SK-N-SH (cell line): ENCODE data around the gene NPHS1. TPM values are rescaled to one million over a fixed set of nuclear protein-coding genes. Genes with fewer than 3 reads are reported as not detected.

Source experiments
- CTCF ChIA-PET: fragments of 300-600, 350-600 bp; formaldehyde crosslinking; extraction: SDS; loops from one replicate; lab custom pipeline; 2021; lab: Yijun Ruan, JAX
- POLR2A ChIA-PET: fragments of 350-600 bp; sonication (Branson Sonifier 250); formaldehyde crosslinking; extraction: SDS; loops from one replicate; lab custom pipeline; 2020; ENCODE audit warnings: antibody characterized with exemption, inconsistent platforms; lab: Yijun Ruan, JAX
- DNase-seq: peaks from one replicate; pipeline ENCODE4 v3.0.0; 2012
- H2AFZ ChIP-seq: fragments of 200-600 bp; sonication (generic); 2 replicates; pipeline ENCODE4 v1.8.1; 2016; ENCODE audit warnings: antibody characterized with exemption, mild to moderate bottlenecking, low read depth
- H3F3A ChIP-seq: fragments of 200-600 bp; sonication (generic); replicated peaks from 2 replicates; pipeline ENCODE3; 2016; ENCODE audit warnings: antibody characterized with exemption, mild to moderate bottlenecking; ENCODE audit not compliant: insufficient read depth
- H3K27ac ChIP-seq, 2 experiments: fragments of 200-500 bp in 1 of 2; fragments of 200-600 bp in 1 of 2; sonication (Bioruptor generic) in 1 of 2; sonication (generic), shearing (Covaris generic) in 1 of 2; 2 replicates each; pipeline versions ENCODE4 v1.5.1 to v1.6.1; 2014 to 2016; ENCODE audit warnings: low read depth in 2 of 2, inconsistent platforms in 1 of 2, low read length in 1 of 2, mild to moderate bottlenecking in 1 of 2, mixed read lengths in 1 of 2
- H3K27me3 ChIP-seq: fragments of 200-600 bp; sonication (generic), shearing (Covaris generic); 2 replicates; pipeline ENCODE4 v1.6.1; 2016; ENCODE audit warnings: mixed run types; ENCODE audit not compliant: insufficient read depth
- H3K36me3 ChIP-seq, 2 experiments: fragments of 200-500 bp in 1 of 2; fragments of 200-600 bp in 1 of 2; sonication (Bioruptor generic) in 1 of 2; sonication (generic) in 1 of 2; replicated peaks in 1 of 2; 2 replicates each; pipeline versions ENCODE3 to v1.5.1; 2014 to 2016; ENCODE audit warnings: low read length in 1 of 2, mild to moderate bottlenecking in 1 of 2; ENCODE audit not compliant: insufficient read depth in 2 of 2, control insufficient read depth in 1 of 2
- H3K4me1 ChIP-seq, 2 experiments: fragments of 200-500 bp in 1 of 2; fragments of 200-600 bp in 1 of 2; sonication (Bioruptor generic) in 1 of 2; sonication (generic), shearing (Covaris generic) in 1 of 2; 2 replicates each; pipeline versions ENCODE4 v1.5.1 to v1.6.1; 2014 to 2016; ENCODE audit warnings: low read depth in 1 of 2, low read length in 1 of 2, mixed run types in 1 of 2; ENCODE audit not compliant: insufficient read depth in 2 of 2, control insufficient read depth in 1 of 2
- H3K4me2 ChIP-seq: fragments of 200-600 bp; sonication (generic), shearing (Covaris generic); 2 replicates; pipeline ENCODE4 v1.6.1; 2017; ENCODE audit warnings: mixed run types
- H3K4me3 ChIP-seq, 2 experiments: fragments of 200-500 bp in 1 of 2; fragments of 200-600 bp in 1 of 2; sonication (Bioruptor generic) in 1 of 2; sonication (generic), shearing (Covaris generic) in 1 of 2; 2 replicates each; pipeline versions ENCODE4 v1.5.1 to v1.8.1; 2014 to 2016; ENCODE audit warnings: low read depth in 2 of 2, inconsistent platforms in 1 of 2, low read length in 1 of 2, mild to moderate bottlenecking in 1 of 2, mixed read lengths in 1 of 2, moderate library complexity in 1 of 2
- H3K79me2 ChIP-seq: fragments of 200-600 bp; sonication (generic); 2 replicates; pipeline ENCODE4 v1.8.1; 2017; ENCODE audit warnings: mild to moderate bottlenecking; ENCODE audit not compliant: insufficient read depth
- H3K9ac ChIP-seq: fragments of 200-600 bp; sonication (generic); 2 replicates; pipeline ENCODE4 v1.6.1; 2017; ENCODE audit warnings: mixed run types
- H3K9me2 ChIP-seq: fragments of 200-600 bp; sonication (generic); 2 replicates; pipeline ENCODE4 v1.6.1; 2017; ENCODE audit warnings: mixed run types
- H3K9me3 ChIP-seq: fragments of 200-600 bp; sonication (generic); 2 replicates; pipeline ENCODE4 v1.6.1; 2017; ENCODE audit warnings: mixed run types, mild to moderate bottlenecking, moderate library complexity
- H4K20me1 ChIP-seq: fragments of 200-600 bp; sonication (generic); 2 replicates; pipeline ENCODE4 v1.6.1; 2017; ENCODE audit warnings: mild to moderate bottlenecking, mixed run types; ENCODE audit not compliant: insufficient read depth
- CHD2 ChIP-seq: fragments of 150-350 bp; IDR thresholded peaks from 2 replicates; pipeline ENCODE4 v1.6.1; 2018; ENCODE audit warnings: low read length; ENCODE audit not compliant: partially characterized antibody
- EP300 ChIP-seq, 2 experiments: IDR thresholded peaks; 2 replicates each; pipeline versions ENCODE4 v1.4.0 to v1.6.1; 2012; ENCODE audit warnings: borderline replicate concordance in 1 of 2, low read depth in 1 of 2, low read length in 1 of 2
- MXI1 ChIP-seq: IDR thresholded peaks from 2 replicates; pipeline ENCODE4 v1.6.1; 2012; ENCODE audit warnings: mild to moderate bottlenecking, low read depth, low read length, improper control_type of control experiment
- SIN3A ChIP-seq: IDR thresholded peaks from 2 replicates; pipeline ENCODE4 v1.6.1; 2012; ENCODE audit warnings: low read depth, mild to moderate bottlenecking, low read length, moderate library complexity, borderline replicate concordance
- WGBS: methylation state at CpG from one replicate; pipeline ENCODE4 v1.1.6; 2017; ENCODE audit warnings: low lambda C conversion rate; 5-methylcytosine and 5-hydroxymethylcytosine counted together
- polyA plus RNA-seq, 3 experiments: library from polyadenylated mRNA; depleted of rRNA; stranded (reverse); fragments of >200 nt; gene quantifications; 2 replicates each; pipeline ENCODE4 v1.2.3, GENCODE V29; 2012
- TF ChIP-seq, protein P1 (sequence below): IDR thresholded peaks from 2 replicates; pipeline ENCODE4 v1.4.0; 2012; ENCODE audit warnings: low read depth
- TF ChIP-seq, protein P2 (sequence below): fragments of 150-350 bp; IDR thresholded peaks from 2 replicates; pipeline ENCODE4 v1.6.1; 2017; ENCODE audit warnings: antibody characterized with exemption, low read length, low read depth, borderline replicate concordance
- TF ChIP-seq, protein P3 (sequence below): IDR thresholded peaks from 2 replicates; pipeline ENCODE4 v1.4.0; 2012; ENCODE audit warnings: low read depth, borderline replicate concordance

The NPHS1 gene
- polyA plus RNA-seq, 1 of the 3 experiments (the other 2 are of a cell fraction), result not detected

DNA sequence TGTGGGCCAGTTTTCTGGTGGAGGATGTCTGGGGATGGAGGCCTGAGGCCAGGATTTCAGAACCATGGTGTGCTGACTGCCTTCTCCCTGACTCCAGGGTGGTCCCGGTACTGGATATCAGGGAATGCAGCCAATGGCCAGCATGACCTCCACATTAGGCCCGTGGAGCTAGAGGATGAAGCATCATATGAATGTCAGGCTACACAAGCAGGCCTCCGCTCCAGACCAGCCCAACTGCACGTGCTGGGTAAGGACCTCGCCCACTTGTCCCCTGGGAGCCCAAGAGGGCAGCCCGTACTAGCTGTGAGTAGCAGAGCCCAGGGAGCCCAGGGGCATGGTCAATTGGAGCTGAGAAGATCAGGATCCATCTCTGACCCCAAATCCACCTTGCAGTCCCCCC lies 6.0 kb upstream of the NPHS1 start:
- Histone ChIP-seq H3K79me2 (no peaks in the 10 kb centered on the region), H4K20me1 (no peaks in the 10 kb centered on the region), H3K4me2 (no peak overlapping the region), H3K4me3 (no peak overlapping the region), H3K4me1 (peaks cover 0 to 11% of the 10 kb centered on the region in 2 experiments; a peak in 1 of 4 replicates), H3K27me3 (no peaks in the 10 kb centered on the region), H2AFZ (no peak overlapping the region), H3K27ac (no peak overlapping the region), H3K9ac (no peak overlapping the region), H3F3A (no peaks in the 10 kb centered on the region), H3K36me3 (no peaks in the 10 kb centered on the region), H3K9me3 (no peaks in the 10 kb centered on the region), H3K9me2 (no peaks in the 10 kb centered on the region)
- no peak for DNase-seq
- CTCF ChIA-PET, result no interaction called here
- WGBS, result 78% methylated on average over 2 of the region's 6 CpGs
- POLR2A ChIA-PET, result no interaction called here
- TF ChIP-seq SIN3A (no peak), EP300 (IDR thresholded peaks at IDR 0.05; ENCODE audit: borderline replicate concordance in 1 of 2, low read depth in 1 of 2, low read length in 1 of 2) (no peak)
- TF ChIP-seq, protein P1, sequence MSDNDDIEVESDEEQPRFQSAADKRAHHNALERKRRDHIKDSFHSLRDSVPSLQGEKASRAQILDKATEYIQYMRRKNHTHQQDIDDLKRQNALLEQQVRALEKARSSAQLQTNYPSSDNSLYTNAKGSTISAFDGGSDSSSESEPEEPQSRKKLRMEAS, result no peak
- TF ChIP-seq, protein P2, sequence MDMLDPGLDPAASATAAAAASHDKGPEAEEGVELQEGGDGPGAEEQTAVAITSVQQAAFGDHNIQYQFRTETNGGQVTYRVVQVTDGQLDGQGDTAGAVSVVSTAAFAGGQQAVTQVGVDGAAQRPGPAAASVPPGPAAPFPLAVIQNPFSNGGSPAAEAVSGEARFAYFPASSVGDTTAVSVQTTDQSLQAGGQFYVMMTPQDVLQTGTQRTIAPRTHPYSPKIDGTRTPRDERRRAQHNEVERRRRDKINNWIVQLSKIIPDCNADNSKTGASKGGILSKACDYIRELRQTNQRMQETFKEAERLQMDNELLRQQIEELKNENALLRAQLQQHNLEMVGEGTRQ, result no peak

DNA sequence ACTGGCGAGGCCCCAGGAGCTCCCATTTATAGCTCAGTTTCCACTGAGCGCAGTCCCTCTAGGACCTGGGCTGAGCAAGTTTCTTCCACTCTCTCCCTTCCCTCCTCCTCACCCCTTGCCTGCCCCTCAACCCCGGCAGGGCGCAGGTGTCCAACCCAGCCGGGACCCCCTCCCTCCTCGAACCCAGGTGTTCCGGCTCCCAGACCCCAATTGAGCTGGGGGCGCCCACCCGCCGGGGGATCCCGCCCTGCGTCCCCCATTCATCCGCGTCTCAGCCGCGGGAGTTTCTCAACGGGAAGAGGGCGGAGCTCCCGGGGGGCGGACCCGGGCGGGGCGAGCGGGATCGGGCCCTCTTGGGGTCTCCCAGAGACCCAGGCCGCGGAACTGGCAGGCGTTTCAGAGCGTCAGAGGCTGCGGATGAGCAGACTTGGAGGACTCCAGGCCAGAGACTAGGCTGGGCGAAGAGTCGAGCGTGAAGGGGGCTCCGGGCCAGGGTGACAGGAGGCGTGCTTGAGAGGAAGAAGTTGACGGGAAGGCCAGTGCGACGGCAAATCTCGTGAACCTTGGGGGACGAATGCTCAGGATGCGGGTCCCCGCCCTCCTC lies 4.3 kb upstream of the NPHS1 start, which contains the start of gene KIRREL2:
KIRREL2 (plus strand) TSS at position 366 of the 604 bp plus-strand sequence; CDS start at position 575, 209 bp downstream.
- H3K27ac ChIP-seq, result no peak within 1 kb of the TSS
- peak; percentile 90 for DNase-seq
- no peaks in the 10 kb centered on the region for H3K9me2 ChIP-seq
- H3K27me3 ChIP-seq, result no peaks in the 10 kb centered on the region; the same call in 1 of the 2 replicates
- ChIA-PET CTCF (interaction anchor here (1.0 to 1.2 kb wide), 2 partner anchors 11 to 164 kb away, joined by 3 to 4 read pairs; no protein-coding TSS in a partner anchor), POLR2A (interaction anchor here (1.7 kb wide), 1 partner anchor 13 kb away, joined by 6 read pairs; no protein-coding TSS in a partner anchor)
- H3F3A ChIP-seq, result no peaks in the 10 kb centered on the region
- no peaks in the 10 kb centered on the region for H3K36me3 ChIP-seq
- no peaks in the 10 kb centered on the region for H4K20me1 ChIP-seq
- TF ChIP-seq MXI1 (0 out of 2 replicates have a peak, but pooled peaks have one; percentile 33), CHD2 (no peak)
- TF ChIP-seq, protein P1, result no peak
- TF ChIP-seq, protein P3, sequence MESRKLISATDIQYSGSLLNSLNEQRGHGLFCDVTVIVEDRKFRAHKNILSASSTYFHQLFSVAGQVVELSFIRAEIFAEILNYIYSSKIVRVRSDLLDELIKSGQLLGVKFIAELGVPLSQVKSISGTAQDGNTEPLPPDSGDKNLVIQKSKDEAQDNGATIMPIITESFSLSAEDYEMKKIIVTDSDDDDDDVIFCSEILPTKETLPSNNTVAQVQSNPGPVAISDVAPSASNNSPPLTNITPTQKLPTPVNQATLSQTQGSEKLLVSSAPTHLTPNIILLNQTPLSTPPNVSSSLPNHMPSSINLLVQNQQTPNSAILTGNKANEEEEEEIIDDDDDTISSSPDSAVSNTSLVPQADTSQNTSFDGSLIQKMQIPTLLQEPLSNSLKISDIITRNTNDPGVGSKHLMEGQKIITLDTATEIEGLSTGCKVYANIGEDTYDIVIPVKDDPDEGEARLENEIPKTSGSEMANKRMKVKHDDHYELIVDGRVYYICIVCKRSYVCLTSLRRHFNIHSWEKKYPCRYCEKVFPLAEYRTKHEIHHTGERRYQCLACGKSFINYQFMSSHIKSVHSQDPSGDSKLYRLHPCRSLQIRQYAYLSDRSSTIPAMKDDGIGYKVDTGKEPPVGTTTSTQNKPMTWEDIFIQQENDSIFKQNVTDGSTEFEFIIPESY, result no peak
- 6% methylated on average over 33 of the region's 42 CpGs for WGBS
- 0 out of 2 replicates have a peak within 1 kb of the TSS, but pooled peaks have one; percentile 25 for H3K9ac ChIP-seq
- peaks cover 0 to 11% of the 10 kb centered on the region in 2 experiments; a peak in 1 of 4 replicates for H3K4me1 ChIP-seq
- H3K4me3 ChIP-seq, result peak within 1 kb of the TSS; percentile 47 to 67
- no peaks in the 10 kb centered on the region for H3K9me3 ChIP-seq
- no peaks in the 10 kb centered on the region for H3K79me2 ChIP-seq
- H3K4me2 ChIP-seq, result peak within 1 kb of the TSS; percentile 90
- H2AFZ ChIP-seq, result peak within 1 kb of the TSS; percentile 93
